Peyer's patch (tissue), 4 donors: ENCODE results near the gene VCL. TPM values are rescaled to one million over a fixed set of nuclear protein-coding genes. Genes with fewer than 3 reads are reported as not detected.
"Not testable (repeated sequence)": the region's sequence is repeated elsewhere in the genome, so short reads cannot be mapped to it uniquely, and the experiment has no call there.

ENCODE experiments used
- DNase-seq, 3 donors: peaks; one replicate each; pipeline ENCODE4 v3.0.0-alpha.2; 2017 to 2019
- H3K27ac ChIP-seq, 4 donors: fragments of 200-600 bp; sonication (generic); one replicate each; pipeline ENCODE4 v1.5.1; 2016 to 2019
- H3K27me3 ChIP-seq, 2 donors: fragments of 200-600 bp; sonication (generic); one replicate each; pipeline ENCODE4 v1.5.1; 2019
- H3K36me3 ChIP-seq, 3 donors: fragments of 200-600 bp; sonication (generic); one replicate each; pipeline ENCODE4 v1.5.1; 2016 to 2019
- H3K4me1 ChIP-seq, 4 donors: fragments of 200-600 bp; sonication (generic); one replicate each; pipeline ENCODE4 v1.5.1; 2016 to 2019
- H3K4me3 ChIP-seq, 4 donors: fragments of 200-600 bp; sonication (generic); 1 replicate in 3 of 4; 2 replicates in 1 of 4; pipeline ENCODE4 v1.5.1; 2016 to 2019; ENCODE audit warnings: mild to moderate bottlenecking in 1 of 4
- H3K9me3 ChIP-seq, 4 donors: fragments of 200-600 bp; sonication (generic); one replicate each; pipeline ENCODE4 v1.5.1; 2016 to 2019; ENCODE audit warnings: mild to moderate bottlenecking in 1 of 4
- CTCF ChIP-seq, 6 experiments: fragments of 450-650 bp in 4 of 6; fragments of 200-600 bp in 2 of 6; sonication (generic) in 1 of 6; IDR thresholded peaks; one replicate each; pipeline ENCODE4 v1.5.1; 2017 to 2019; ENCODE audit warnings: antibody characterized with exemption in 6 of 6, mild to moderate bottlenecking in 3 of 6, moderate library complexity in 1 of 6
- POLR2A ChIP-seq, 2 donors: fragments of 450-650 bp; IDR thresholded peaks; one replicate each; pipeline ENCODE4 v1.5.1; 2017; ENCODE audit warnings: antibody characterized with exemption in 2 of 2, mild to moderate bottlenecking in 2 of 2, moderate library complexity in 2 of 2
- total RNA-seq, 4 donors: library from RNA; depleted of rRNA; stranded (reverse); fragments of >200 nt; gene quantifications; one replicate each; pipeline ENCODE4 v1.1.0, GENCODE V29; 2016

VCL gene
- total RNA-seq, 4 donors from 2014 or later: 36.3 to 103 (median 61.4) TPM

- Histone ChIP-seq H3K4me3 (no peak overlapping the region), H3K36me3 (no peaks in the 10 kb centered on the region), H3K9me3 (no peaks in the 10 kb centered on the region), H3K27me3 (no peaks in the 10 kb centered on the region), H3K4me1 (peaks cover 0 to 24% (median 12%) of the 10 kb centered on the region in 4 donors), H3K27ac (peak overlapping the region in 2 of 4 donors; percentile 61 to 77)
- no peak for DNase-seq
- no peak for TF ChIP-seq POLR2A (IDR thresholded peaks at IDR 0.05)
These were observed 42.2 kb upstream of the VCL start for GRCh38 chr10:73955719-73956118.

DNA sequence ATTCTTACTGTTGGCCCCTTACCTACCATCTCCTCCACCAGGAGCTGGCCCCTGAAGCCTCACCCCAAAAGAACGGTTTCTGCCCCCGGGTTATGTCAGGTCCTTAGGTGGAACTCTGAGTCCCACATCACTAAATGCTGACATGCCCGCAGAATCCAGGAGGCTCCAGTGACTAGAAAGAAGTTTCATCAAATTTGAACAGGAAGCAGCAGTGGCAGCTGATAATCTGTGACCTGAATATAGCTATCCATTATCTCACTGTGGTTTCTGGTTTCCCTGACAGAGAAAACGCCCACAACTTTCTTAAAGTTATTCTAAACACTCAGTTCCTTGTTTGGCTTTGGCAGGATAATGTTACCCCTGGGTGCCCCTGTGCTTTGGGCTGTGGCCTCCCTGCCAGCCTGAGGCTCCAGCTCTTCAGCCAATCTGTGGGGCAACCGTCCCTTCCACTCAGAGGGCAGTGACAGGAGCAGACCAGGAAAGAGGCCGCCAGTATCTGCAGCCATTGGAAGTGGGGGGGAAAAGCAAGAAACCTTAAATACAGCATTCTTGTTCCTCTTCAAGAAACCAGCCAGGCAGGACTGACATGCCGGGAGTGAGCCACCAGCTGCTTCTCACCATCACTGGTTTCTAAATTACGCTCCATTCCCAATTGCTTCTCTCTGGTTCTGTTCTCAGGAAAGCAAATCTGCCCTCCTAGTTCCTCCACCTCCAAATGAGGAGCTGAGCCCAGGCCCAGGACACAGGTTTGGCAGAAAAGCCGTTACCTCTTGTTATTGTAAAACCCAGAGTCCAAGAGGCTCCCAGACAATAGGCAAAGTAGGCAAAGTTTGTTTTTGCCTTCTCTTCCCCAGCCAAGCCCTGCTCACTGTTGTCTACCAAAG, 41.2 kb upstream of the VCL start:
- Histone ChIP-seq H3K4me3 (no peak overlapping the region), H3K4me1 (peaks cover 0 to 24% (median 12%) of the 10 kb centered on the region in 4 donors), H3K9me3 (no peaks in the 10 kb centered on the region), H3K27me3 (no peaks in the 10 kb centered on the region), H3K36me3 (no peaks in the 10 kb centered on the region), H3K27ac (peak overlapping the region; percentile 49 to 77 (median 56))
- DNase-seq: peak in 2 of 3 donors; percentile 55 to 56
- TF ChIP-seq POLR2A (IDR thresholded peaks at IDR 0.05): no peak
- TF ChIP-seq CTCF (IDR thresholded peaks at IDR 0.05): no peak

- TF ChIP-seq POLR2A (IDR thresholded peaks at IDR 0.05): no peak
- TF ChIP-seq CTCF (IDR thresholded peaks at IDR 0.05): no peak
- no peak overlapping the region for H3K4me3 ChIP-seq
- DNase-seq: no peak
- no peaks in the 10 kb centered on the region for H3K9me3 ChIP-seq
- peak overlapping the region in 2 of 4 donors; percentile 38 to 77 for H3K27ac ChIP-seq
- no peaks in the 10 kb centered on the region for H3K36me3 ChIP-seq
- no peaks in the 10 kb centered on the region for H3K27me3 ChIP-seq
- peaks cover 0 to 24% (median 12%) of the 10 kb centered on the region in 4 donors for H3K4me1 ChIP-seq
These were observed 38.3 kb upstream of the VCL start for GRCh38 chr10:73959484-73960243.

DNA sequence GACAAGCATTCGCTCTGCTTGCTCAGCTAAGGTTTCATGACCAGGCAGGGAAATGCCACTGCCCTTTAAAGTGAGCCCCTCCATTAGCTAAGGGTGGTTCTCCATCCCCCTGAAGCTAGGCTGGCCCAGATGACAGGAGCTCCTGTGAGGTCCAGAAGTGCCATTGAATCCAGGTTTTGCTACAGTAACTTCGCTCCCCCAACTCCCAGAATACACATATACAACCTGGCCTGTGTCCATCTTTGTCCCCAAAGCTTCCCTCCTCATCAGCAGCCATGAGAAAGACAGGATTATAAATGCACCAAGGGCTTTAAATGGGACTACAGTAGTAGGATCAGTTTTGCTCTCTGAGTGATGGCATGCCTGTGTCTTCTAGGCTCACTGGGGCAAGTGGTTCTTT, 35.5 kb upstream of the VCL start:
- TF ChIP-seq CTCF (IDR thresholded peaks at IDR 0.05): no peak
- no peak for TF ChIP-seq POLR2A (IDR thresholded peaks at IDR 0.05)
- no peak overlapping the region for H3K27ac ChIP-seq

GRCh38 chr10:73963533-73963932, 34.4 kb upstream of the VCL start:
- DNase-seq, H3K27ac ChIP-seq, H3K4me3 ChIP-seq, H3K27me3 ChIP-seq, H3K36me3 ChIP-seq, H3K9me3 ChIP-seq: not testable (repeated sequence)
- H3K4me1 ChIP-seq: peaks cover 0 to 22% (median 7%) of the 10 kb centered on the region in 4 donors

More for the DNA sequence above, 35.5 kb upstream of the VCL start:
- no peaks in the 10 kb centered on the region for H3K9me3 ChIP-seq
- no peak overlapping the region for H3K4me3 ChIP-seq
- DNase-seq: no peak
- peaks cover 3 to 18% (median 10%) of the 10 kb centered on the region in 4 donors for H3K4me1 ChIP-seq
- H3K36me3 ChIP-seq: no peaks in the 10 kb centered on the region
- no peaks in the 10 kb centered on the region for H3K27me3 ChIP-seq

- H3K4me3 ChIP-seq: no peak overlapping the region
- TF ChIP-seq CTCF (IDR thresholded peaks at IDR 0.05) (no peak), POLR2A (IDR thresholded peaks at IDR 0.05) (no peak)
- no peak for DNase-seq
- peaks cover 0 to 22% (median 5%) of the 10 kb centered on the region in 4 donors for H3K4me1 ChIP-seq
- no peaks in the 10 kb centered on the region for H3K36me3 ChIP-seq
- H3K9me3 ChIP-seq: no peaks in the 10 kb centered on the region
- H3K27ac ChIP-seq: no peak overlapping the region
- H3K27me3 ChIP-seq: no peaks in the 10 kb centered on the region
These were observed 33.2 kb upstream of the VCL start for GRCh38 chr10:73964743-73965142.

- H3K36me3 ChIP-seq, H3K9me3 ChIP-seq, H3K4me3 ChIP-seq, H3K27me3 ChIP-seq: not testable (repeated sequence)
- DNase-seq: peak in 1 of 3 donors; percentile 59
- Histone ChIP-seq H3K4me1 (peaks cover 0 to 22% (median 5%) of the 10 kb centered on the region in 4 donors), H3K27ac (peak overlapping the region; percentile 63 to 93 (median 76))
These were observed 32.5 kb upstream of the VCL start for GRCh38 chr10:73965267-73965889.
